Measurements from ENCODE around the gene DNER. TPM values are rescaled to one million over a fixed set of nuclear protein-coding genes. Genes with fewer than 3 reads are reported as not detected.
"Not testable (repeated sequence)": the region's sequence is repeated elsewhere in the genome, so short reads cannot be mapped to it uniquely, and the experiment has no call there.

DNER gene
- total RNA-seq, 1 donor from 2014 or later: 1.3 TPM

- DNase-seq (ENCODE audit: low spot score): no peak
These were observed 307.2 kb downstream of the DNER start for GRCh38 chr2:229407170-229407569.

GRCh38 chr2:229405796-229406195 lies 308.6 kb downstream of the DNER start:
- DNase-seq (ENCODE audit: low spot score): no peak

GRCh38 chr2:229403296-229403695 lies 311.1 kb downstream of the DNER start:
- DNase-seq (ENCODE audit: low spot score): no peak

GRCh38 chr2:229401171-229401865 lies 313.0 kb downstream of the DNER start:
- DNase-seq (ENCODE audit: low spot score): no peak

- DNase-seq (ENCODE audit: low spot score): no peak
These were observed 320.4 kb downstream of the DNER start for GRCh38 chr2:229393926-229394325.

- DNase-seq (ENCODE audit: low spot score): no peak
These were observed 322.2 kb downstream of the DNER start for GRCh38 chr2:229392196-229392595.

GRCh38 chr2:229388731-229389130 lies 325.6 kb downstream of the DNER start:
- DNase-seq (ENCODE audit: low spot score): no peak

GRCh38 chr2:229387866-229388265 lies 326.5 kb downstream of the DNER start:
- DNase-seq (ENCODE audit: low spot score): no peak

GRCh38 chr2:229380101-229380625 lies 334.2 kb downstream of the DNER start:
- no peak for DNase-seq (ENCODE audit: low spot score)

GRCh38 chr2:229378386-229378785 lies 336.0 kb downstream of the DNER start:
- DNase-seq (ENCODE audit: low spot score): no peak

- DNase-seq (ENCODE audit: low spot score): no peak
These were observed 337.5 kb downstream of the DNER start for GRCh38 chr2:229376866-229377265.

- DNase-seq (ENCODE audit: low spot score): no peak
These were observed 339.1 kb downstream of the DNER start for GRCh38 chr2:229375251-229375650.

- DNase-seq (ENCODE audit: low spot score): not testable (repeated sequence)
These were observed 341.0 kb downstream of the DNER start for GRCh38 chr2:229373311-229373710.

- DNase-seq (ENCODE audit: low spot score): no peak
These were observed 342.1 kb downstream of the DNER start for GRCh38 chr2:229372207-229372606.

GRCh38 chr2:229371086-229371485 lies 343.3 kb downstream of the DNER start:
- no peak for DNase-seq (ENCODE audit: low spot score)

GRCh38 chr2:229370509-229370908 lies 343.8 kb downstream of the DNER start:
- DNase-seq (ENCODE audit: low spot score): no peak

- DNase-seq (ENCODE audit: low spot score): no peak
These were observed 351.1 kb downstream of the DNER start for GRCh38 chr2:229363185-229363814.

GRCh38 chr2:229350883-229351282 lies 363.5 kb downstream of the DNER start:
- DNase-seq (ENCODE audit: low spot score): no peak

GRCh38 chr2:229350117-229350805 lies 364.1 kb downstream of the DNER start:
- DNase-seq (ENCODE audit: low spot score): no peak

- DNase-seq (ENCODE audit: low spot score): no peak
These were observed 366.2 kb downstream of the DNER start for GRCh38 chr2:229348128-229348527.

GRCh38 chr2:229346816-229347540 lies 367.4 kb downstream of the DNER start:
- DNase-seq (ENCODE audit: low spot score): no peak

GRCh38 chr2:229344955-229345354 lies 369.4 kb downstream of the DNER start:
- no peak for DNase-seq (ENCODE audit: low spot score)
